Stimulated activated CD8-positive, alpha-beta memory T cell treated with anti-CD3 and anti-CD28 coated beads, Interleukin-4, amount 100 ng/mL, for 1 hour (primary cell): Measurements from ENCODE around the gene RNF150.
"Not testable (repeated sequence)": the region's sequence is repeated elsewhere in the genome, so short reads cannot be mapped to it uniquely, and the experiment has no call there.

Experiments used
- DNase-seq, 2 donors: peaks; one replicate each; pipeline ENCODE4 v3.0.0-alpha.2; 2020; ENCODE audit warnings: low read depth in 2 of 2, low spot score in 1 of 2

RNF150 gene

GRCh38 chr4:140834839-140835495 is 298.3 kb downstream of the RNF150 start:
- no peak for DNase-seq

GRCh38 chr4:140833280-140833679 is 300.0 kb downstream of the RNF150 start:
- no peak for DNase-seq

GRCh38 chr4:140829825-140830224 is 303.4 kb downstream of the RNF150 start:
- no peak for DNase-seq

DNA sequence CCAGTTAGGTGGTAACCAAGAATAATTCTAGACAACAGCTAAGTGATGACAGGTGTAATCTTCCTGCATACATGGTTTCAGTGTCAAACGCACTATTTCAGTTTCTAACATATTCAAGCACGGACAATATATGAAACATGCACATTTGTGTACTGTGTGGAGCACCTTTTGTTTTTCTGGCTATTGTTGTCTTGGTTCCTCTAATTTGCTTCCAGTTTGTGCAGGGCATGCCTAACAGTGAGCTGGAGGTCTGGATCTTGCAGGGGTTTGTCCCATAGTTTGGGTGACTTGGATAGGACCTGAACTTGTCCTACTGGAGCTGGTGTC is 306.6 kb downstream of the RNF150 start:
- DNase-seq: no peak

DNA sequence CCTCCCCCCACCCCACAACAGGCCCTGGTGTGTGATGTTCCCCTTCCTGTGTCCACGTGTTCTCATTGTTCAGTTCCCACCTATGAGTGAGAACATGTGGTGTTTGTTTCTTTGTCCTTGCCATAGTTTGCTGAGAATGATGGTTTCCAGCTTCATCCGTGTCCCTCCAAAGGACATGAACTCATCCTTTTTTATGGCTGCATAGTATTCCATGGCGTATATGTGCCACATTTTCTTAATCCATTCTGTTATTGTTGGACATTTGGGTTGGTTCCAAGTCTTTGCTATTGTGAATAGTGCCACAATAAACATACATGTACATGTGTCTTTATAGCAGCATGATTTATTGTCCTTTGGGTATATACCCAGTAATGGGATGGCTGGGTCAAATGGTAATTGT is 312.7 kb downstream of the RNF150 start:
- not testable (repeated sequence) for DNase-seq

DNA sequence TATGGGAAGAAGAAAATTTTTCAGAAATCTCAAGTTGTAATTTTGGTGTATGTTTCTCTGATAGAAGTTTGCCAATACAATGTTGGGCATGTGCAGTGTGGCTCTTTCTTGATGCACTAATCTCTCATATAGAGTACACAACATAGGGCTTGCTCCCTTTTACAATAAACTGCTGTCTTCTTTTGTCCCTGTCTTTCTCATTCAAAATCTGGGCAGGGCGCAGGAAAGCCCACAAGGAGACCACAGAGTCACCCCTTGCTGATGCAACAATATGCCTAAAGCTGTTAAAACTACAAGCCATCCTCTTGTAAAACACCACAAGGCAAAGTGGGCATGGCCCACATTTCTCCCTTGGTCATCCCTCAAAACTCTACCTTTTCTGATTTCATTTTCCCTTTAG is 313.7 kb downstream of the RNF150 start:
- DNase-seq: no peak

DNA sequence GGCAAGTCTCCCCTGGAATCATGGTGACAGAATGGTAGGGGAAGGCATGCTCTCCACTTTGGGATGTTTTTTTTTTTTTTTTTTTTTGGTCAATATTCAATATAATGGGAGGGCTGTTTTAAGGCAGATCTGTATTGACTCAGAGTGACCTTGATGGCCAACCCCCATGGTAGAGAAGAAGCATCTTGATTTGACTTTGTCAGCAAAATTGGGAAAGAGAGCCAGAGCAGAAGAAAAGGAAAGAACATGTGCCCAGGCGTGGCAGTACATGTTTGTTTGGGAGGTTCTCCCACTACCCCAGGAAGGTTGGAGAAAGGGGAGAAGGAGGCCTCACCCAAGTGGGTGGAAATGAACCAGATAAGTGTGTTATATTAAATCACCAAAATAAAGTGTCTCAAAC is 314.8 kb downstream of the RNF150 start:
- no peak for DNase-seq

DNA sequence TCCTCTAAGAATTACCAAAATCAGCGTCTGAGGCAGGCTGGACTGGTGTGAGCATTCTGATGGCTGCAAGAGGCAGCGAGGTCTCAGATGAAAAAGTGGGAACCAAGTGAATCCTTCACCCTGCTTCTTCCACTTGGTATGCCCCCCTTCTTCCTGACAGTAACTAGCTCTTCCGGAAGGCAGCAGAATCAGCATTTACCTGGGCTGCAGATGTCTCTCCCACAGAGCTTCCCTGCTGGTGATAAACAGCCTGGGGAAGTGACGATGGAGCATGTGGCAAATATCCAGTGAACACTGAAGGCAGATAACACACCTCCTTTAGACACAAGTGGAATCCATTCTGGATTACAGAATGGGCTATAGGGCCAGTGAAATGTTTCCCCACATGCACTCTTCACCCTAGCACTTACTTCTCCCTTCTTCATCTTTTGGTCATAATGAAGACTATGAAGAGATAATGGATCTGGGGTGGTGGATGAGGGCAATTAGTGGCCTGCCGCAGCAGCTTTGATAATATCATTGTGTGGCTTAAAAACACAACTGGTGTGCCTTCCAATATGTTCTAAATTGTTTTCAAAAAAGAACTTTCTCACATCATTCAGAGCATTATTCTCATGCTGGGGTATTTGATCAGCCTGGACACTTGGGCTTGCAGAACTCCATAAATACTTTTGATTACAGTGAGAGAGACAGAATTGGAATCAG is 316.3 kb downstream of the RNF150 start:
- no peak for DNase-seq

- DNase-seq: no peak
Measured at GRCh38 chr4:140813804-140814203, 319.5 kb downstream of the RNF150 start.

DNA sequence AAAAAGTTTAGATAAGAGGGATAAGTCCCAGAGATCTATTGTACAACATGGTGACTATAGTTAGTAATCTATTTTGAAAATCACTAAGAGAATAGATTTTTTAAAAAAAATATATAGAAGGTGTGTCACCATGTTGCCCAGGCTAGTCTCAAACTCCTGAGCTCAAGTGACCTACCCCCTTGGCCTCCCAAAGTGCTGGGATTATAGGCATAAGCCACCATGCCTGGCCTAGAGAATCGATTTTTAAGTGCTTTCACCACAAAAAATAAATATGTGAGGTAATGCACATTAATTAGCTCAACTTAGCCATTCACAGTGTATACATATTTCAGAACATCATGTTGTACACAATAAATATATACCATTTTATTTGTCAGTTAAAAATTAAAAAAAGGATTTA is 320.4 kb downstream of the RNF150 start:
- no peak for DNase-seq

DNA sequence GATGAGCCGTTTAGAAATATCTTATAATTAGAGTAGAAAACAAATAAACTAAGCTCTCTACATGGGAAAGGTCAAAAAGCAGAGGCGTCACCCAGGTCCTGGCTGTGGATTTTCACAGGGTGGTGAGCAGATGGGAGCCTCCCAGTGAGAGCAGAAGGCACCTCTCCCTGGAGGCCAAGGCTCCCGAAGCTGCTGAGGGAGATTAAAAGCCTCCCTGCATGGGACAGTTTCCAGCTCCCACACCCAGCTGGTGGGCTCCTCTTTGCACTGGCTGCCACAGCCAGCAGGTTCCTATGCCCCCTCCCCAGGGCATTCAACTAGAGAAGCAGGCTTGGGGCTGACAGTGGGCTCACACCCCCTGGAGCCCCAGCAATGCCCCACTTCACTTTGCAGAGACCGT is 321.8 kb downstream of the RNF150 start:
- DNase-seq: no peak

GRCh38 chr4:140810591-140811169 is 322.6 kb downstream of the RNF150 start:
- DNase-seq: not testable (repeated sequence)
